ENCODE results near the gene MCRS1.
"Not testable (repeated sequence)": the region's sequence is repeated elsewhere in the genome, so short reads cannot be mapped to it uniquely, and the experiment has no call there.

MCRS1 gene

DNA sequence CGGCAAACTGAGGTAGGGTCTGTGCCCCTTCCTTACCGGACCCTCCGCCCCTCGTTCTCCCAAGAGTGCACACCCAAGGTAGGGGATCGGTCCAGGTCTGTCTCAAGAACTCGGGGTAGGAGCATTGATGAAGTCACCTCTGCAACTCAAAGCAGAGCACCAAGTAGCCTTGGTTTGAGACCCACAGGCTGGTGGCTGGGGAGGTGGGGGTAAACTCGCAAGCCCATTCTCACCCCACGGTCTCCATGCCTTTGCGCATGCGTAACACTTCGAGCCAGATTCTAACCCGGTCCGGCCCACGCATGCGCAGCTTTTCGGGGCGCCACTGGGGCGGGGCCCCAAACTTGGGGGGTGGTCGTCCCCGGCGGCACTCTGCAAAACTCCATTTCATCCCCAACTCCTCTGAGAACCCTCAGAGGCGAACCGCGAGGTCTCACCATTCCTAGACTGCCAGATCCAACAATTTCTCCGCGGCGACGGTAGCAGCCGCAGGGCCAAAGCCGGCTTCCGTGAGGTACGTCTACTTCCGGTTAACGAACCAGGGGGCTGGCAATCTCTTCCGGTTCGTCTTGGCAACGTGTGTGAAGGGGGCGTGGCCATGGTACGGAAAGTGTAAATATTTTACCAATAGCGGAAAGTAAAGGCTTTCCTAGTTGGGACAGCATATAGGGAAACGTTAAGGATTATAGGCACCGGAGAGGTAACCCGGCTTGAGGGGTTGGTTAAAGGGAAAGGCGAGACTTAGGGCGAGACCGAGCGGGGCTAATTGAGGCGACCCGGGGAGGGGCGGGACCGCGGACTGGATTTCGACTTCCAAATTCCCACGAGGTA lies at the start of gene MCRS1:
MCRS1 (minus strand) TSS at position 532 of the 831 bp plus-strand sequence. CDS start 1,411 bp downstream, outside the sequence.
- DNase-seq (ENCODE audit: low read depth), result peak; percentile 89

GRCh38 chr12:49616533-49617219 lies 48.7 kb upstream of the MCRS1 start:
- no peak for DNase-seq (ENCODE audit: low read depth)

- DNase-seq (ENCODE audit: low read depth), result no peak
These were observed 47.8 kb upstream of the MCRS1 start for GRCh38 chr12:49615725-49616124.

- no peak for DNase-seq (ENCODE audit: low read depth)
These were observed 44.3 kb upstream of the MCRS1 start for GRCh38 chr12:49612210-49612609.

- DNase-seq (ENCODE audit: low read depth), result not testable (repeated sequence)
These were observed 42.8 kb upstream of the MCRS1 start for GRCh38 chr12:49610785-49611184.

- no peak for DNase-seq (ENCODE audit: low read depth)
These were observed 41.9 kb upstream of the MCRS1 start for GRCh38 chr12:49609875-49610154.

DNA sequence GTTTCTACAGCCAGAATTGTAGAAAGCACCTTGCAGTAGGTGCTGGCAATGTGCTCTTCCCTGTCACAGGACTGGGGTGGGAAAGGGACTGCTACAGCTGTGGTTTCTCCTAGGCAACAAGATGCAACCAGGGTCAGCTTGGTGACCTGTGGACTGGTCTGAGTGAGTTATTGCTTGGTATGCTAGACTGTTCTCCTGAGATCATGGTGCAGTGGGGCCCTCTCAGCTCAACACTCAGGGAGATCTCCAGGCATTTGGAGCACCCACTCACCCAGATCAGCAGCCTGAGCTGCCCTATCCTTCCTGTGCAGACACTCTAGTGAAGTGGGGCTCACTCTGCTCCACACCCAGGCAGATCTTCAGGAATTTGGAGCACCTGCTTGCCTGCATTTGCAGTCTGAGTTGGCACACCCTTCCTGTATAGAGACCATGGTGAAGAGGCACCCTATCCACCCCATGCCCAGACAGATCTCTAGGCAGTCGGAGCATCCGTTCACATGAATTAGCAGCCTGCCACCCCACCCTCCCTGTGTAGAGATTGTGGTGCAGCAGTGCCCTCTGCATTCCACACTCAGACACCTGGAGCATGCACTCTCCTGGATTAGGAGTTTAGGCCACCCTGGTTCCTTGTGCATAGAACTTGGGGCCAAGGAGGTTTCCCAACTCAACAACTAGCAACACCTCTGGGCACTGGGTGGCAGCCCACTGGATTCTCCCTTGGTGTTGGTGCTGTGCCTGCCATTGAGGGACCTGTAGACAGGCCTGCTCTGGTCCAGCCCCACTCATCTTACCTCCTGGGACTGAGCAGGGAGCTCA lies 41.3 kb upstream of the MCRS1 start:
- no peak for DNase-seq (ENCODE audit: low read depth)

DNA sequence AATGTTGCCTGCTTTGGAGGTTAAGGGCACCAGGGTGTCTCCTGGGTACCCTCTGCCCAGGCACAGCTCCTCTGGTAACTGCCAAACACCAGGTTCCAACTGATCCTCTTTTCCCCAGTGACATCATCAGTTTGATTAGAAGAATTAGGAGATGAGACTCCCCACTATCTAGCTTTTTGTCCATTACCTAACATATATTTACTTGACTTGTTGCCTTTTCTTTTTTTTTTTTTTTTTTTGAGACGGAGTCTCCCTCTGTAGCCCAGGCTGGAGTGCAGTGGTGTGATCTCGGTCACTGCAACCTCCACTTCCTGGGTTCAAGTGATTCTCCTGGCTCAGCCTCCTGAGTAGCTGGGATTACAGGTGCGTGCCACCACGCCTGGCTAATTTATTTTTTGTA lies 37.6 kb upstream of the MCRS1 start, which contains the start of gene FAM186B:
FAM186B (minus strand) TSS at position 101 of the 400 bp plus-strand sequence. CDS start 162 bp downstream, outside the sequence.
- not testable (repeated sequence) for DNase-seq (ENCODE audit: low read depth)

DNA sequence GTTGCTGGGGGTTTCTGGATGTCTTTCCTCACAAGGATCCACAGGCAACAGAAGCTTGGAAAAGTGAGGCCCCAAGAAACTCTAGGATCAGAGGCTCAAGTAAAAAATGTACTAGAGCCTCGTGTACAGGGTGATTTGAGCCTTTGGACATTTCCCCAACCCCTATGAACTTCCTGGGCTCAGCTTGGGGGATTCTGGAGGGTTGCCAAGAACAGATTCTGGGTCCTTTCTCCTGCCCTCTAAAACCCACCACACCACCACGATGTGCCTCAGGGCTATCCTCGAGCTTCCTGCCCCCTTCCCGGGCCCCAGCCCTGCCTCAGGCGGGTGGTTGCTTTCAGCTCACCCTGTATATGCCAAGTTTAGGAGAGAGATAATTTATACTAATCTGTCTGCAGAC lies 36.9 kb upstream of the MCRS1 start:
- DNase-seq (ENCODE audit: low read depth), result no peak

DNA sequence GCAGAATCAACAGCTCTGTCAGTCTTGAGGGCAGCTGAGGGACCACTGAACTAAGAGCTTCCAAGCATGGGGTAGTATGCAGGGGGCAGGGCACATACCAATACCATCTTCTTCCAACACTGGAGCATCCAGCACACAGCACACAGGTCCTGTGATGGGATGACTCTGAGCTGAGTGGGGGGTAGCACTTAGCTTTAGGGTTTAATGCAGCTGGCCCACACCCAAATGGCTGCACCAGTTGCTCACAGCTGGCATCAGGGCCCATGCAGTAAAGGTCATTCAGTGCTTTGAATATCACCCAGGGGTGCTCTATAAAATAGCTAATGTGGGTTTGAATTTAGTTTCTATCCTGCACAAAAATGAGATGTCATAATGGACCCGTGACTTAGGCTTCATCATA lies 35.8 kb upstream of the MCRS1 start:
- no peak for DNase-seq (ENCODE audit: low read depth)

- no peak for DNase-seq (ENCODE audit: low read depth)
These were observed 32.0 kb upstream of the MCRS1 start for GRCh38 chr12:49599961-49600360.

- DNase-seq (ENCODE audit: low read depth), result no peak
These were observed 30.6 kb upstream of the MCRS1 start for GRCh38 chr12:49598527-49598926.

DNA sequence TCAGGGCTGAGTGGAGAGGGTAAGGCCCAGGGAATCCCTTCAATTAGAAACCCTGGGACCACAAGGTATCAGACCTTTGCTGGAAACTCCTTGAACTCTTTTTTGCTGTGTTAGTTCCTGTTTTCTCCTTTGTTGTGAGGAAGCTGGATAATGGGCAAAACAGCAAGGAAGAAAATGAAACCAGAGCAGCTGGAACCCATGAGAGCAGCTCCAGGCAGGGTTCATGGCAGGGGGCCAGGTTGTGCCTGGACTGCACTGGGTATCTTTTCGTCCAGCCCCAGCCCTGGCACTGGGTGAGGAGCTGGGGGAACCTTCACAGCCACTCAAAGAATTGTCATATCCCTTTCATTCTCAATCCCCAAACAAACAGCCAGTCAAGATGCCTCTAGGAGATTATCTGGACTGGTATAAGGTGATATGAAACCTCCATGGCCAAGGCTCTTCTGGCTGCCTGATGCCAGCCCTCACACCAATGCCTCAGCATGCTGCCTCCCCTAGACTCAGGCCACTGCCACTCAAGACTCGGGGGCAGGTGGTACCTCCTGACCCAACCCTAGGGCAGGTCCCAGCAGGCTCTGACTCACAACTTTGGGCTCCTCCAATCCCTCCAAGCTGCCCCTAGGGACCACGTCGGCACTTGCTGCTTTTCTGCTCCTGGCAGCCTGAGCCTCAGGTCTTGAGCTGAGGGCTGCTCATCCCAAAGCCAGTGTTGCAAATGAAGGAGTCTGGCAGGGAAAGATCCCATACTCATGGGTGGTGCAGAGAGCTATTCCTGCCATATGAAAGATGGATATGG lies 21.0 kb upstream of the MCRS1 start:
- DNase-seq (ENCODE audit: low read depth), result no peak

DNA sequence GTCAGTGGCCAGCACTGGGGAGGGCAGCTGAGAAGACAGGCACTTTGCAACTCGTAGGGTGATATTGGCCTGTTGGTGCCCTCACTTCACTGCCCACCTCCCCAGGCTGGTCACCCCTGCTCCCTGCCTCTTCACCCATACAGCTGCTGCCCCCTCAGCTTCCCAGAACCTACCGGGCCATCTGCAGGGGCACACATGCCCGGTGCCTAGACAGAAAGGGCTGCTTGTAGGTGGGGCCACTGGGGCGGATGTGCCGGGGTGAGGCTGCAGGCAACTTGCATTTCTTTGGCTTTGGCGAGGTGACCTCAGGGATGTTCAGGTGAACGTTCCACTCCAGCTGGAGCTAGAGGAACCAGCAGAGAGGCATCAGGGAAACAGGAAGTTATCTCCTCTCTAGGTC lies 20.3 kb upstream of the MCRS1 start:
- DNase-seq (ENCODE audit: low read depth), result no peak

DNA sequence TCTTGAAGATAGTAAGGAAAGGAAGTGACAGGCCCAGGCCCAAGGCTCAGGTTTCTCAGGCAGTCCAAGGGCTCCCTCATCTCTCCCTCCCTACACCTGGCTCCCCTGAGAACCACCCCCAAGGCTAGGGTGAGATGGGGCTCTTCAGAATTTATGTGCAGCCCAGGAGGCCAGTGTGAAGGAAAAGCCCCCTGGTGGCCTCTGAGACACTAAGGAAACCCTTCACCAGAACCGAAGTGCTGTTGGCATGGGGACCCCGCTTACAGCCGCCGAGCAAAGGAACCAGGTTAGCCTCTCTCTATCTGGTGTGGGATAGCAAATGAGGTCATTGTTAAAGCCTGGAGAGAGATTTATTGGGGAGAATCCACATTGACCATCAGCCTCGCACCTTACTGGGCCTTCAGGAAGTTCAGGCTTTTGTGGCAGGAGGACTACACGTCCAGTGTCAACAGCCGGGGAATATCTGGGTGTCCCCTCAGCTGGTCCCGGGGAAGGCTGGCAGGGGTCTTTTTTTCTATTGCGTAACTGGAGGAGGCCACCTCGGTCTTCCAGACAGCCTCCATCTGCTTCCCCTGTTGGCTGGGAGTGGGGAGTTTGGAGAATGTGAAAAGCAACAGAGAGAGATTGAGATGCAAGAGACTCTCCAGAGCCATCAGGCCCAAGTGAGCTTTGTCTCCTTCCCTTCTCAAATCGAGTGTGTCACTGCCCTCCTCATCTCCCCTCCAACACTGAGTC lies 19.4 kb upstream of the MCRS1 start:
- no peak for DNase-seq (ENCODE audit: low read depth)

- DNase-seq (ENCODE audit: low read depth), result no peak
These were observed 17.8 kb upstream of the MCRS1 start for GRCh38 chr12:49585477-49586459.

DNA sequence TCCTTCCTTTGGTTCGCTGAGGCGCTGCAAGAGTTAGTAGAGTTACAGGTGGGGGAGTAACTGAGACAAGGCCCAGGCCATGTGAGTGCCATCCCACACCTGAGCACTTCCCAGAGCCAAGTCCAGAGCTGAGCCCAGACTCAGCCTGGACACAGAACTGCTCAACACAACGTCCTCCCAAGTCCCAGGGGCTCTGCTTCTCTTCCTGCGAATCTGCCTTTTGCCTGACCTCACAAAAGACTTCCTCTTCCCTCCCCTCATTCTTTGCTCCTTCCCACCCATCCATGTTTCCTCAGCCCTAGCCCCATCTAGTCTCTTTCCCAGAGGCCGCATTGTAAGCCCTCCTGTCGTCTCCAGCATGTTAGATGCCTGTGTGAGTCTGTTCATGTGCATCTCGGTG lies 16.6 kb upstream of the MCRS1 start:
- DNase-seq (ENCODE audit: low read depth), result no peak

- DNase-seq (ENCODE audit: low read depth), result no peak
These were observed 15.6 kb upstream of the MCRS1 start for GRCh38 chr12:49583366-49584094.

GRCh38 chr12:49582850-49583249 lies 14.9 kb upstream of the MCRS1 start:
- DNase-seq (ENCODE audit: low read depth), result no peak

Measured in activated T-cell treated with anti-CD3 and anti-CD28 coated beads for 1 hour (primary cell).